CD14-positive monocyte (primary cell): ENCODE data around the gene BAIAP2L1. TPM values are rescaled to one million over a fixed set of nuclear protein-coding genes. Genes with fewer than 3 reads are reported as not detected.
A peak's percentile ranks its signal among the peaks of the same experiment; 100 is the strongest.

ENCODE experiments used
- DNase-seq, 3 donors: peaks; one replicate each; pipeline ENCODE4 v3.0.0-alpha.2; 2011 to 2022
- H2AFZ ChIP-seq: 2 replicates; pipeline ENCODE4 v1.6.0; 2012; ENCODE audit warnings: mild to moderate bottlenecking, low read depth, low read length, inconsistent platforms; ENCODE audit not compliant: insufficient read depth, poor library complexity, severe bottlenecking
- H3K27ac ChIP-seq, 2 donors: 1 replicate in 1 of 2; 2 replicates in 1 of 2; pipeline ENCODE4 v1.5.1; 2012 to 2013; ENCODE audit warnings: low read length in 2 of 2, control low read depth in 1 of 2, inconsistent platforms in 1 of 2, low read depth in 1 of 2, mild to moderate bottlenecking in 1 of 2
- H3K27me3 ChIP-seq, 2 donors: one replicate each; pipeline versions ENCODE4 v1.6.0 to v1.6.1; 2011 to 2013; ENCODE audit warnings: low read length in 2 of 2; ENCODE audit not compliant: control insufficient read depth in 2 of 2, insufficient read depth in 2 of 2
- H3K36me3 ChIP-seq, 2 donors: replicated peaks in 1 of 2; 1 replicate in 1 of 2; 2 replicates in 1 of 2; pipeline versions ENCODE4 v1.5.1 to v1.6.1; 2012 to 2013; ENCODE audit warnings: low read length in 2 of 2, control low read depth in 1 of 2, inconsistent platforms in 1 of 2, mild to moderate bottlenecking in 1 of 2; ENCODE audit not compliant: insufficient read depth in 2 of 2, control insufficient read depth in 1 of 2
- H3K4me1 ChIP-seq, 2 donors: 1 replicate in 1 of 2; 2 replicates in 1 of 2; pipeline versions ENCODE4 v1.5.1 to v1.6.1; 2012 to 2013; ENCODE audit warnings: low read length in 2 of 2, control low read depth in 1 of 2, inconsistent platforms in 1 of 2, mild to moderate bottlenecking in 1 of 2, moderate library complexity in 1 of 2; ENCODE audit not compliant: insufficient read depth in 2 of 2, control insufficient read depth in 1 of 2
- H3K4me2 ChIP-seq: replicated peaks from 2 replicates; pipeline ENCODE3; 2012; ENCODE audit warnings: low read length, moderate library complexity, mild to moderate bottlenecking; ENCODE audit not compliant: poor library complexity, severe bottlenecking; ENCODE audit errors: extremely low read depth
- H3K4me3 ChIP-seq, 3 experiments: fragments of 200-600 bp in 1 of 3; sonication (generic) in 1 of 3; replicated peaks in 1 of 3; 1 replicate in 2 of 3; 2 replicates in 1 of 3; pipeline ENCODE4 v1.5.1; 2011 to 2013; ENCODE audit warnings: low read length in 3 of 3, mild to moderate bottlenecking in 3 of 3, control low read depth in 2 of 3, low read depth in 2 of 3, inconsistent platforms in 1 of 3, moderate library complexity in 1 of 3
- H3K79me2 ChIP-seq: 2 replicates; pipeline ENCODE4 v1.6.0; 2012; ENCODE audit warnings: mild to moderate bottlenecking, control low read depth, inconsistent platforms, low read length, moderate library complexity; ENCODE audit not compliant: insufficient read depth
- H3K9ac ChIP-seq: 2 replicates; pipeline ENCODE4 v1.6.0; 2017; ENCODE audit warnings: low read length, mild to moderate bottlenecking; ENCODE audit not compliant: insufficient read depth, poor library complexity, severe bottlenecking
- H3K9me3 ChIP-seq, 2 donors: replicated peaks in 1 of 2; 1 replicate in 1 of 2; 2 replicates in 1 of 2; pipeline versions ENCODE4 v1.5.1 to v1.6.1; 2012 to 2013; ENCODE audit warnings: low read length in 2 of 2, control low read depth in 1 of 2; ENCODE audit not compliant: control insufficient read depth in 1 of 2, insufficient read depth in 1 of 2
- H4K20me1 ChIP-seq: 2 replicates; pipeline ENCODE4 v1.6.0; 2012; ENCODE audit warnings: mild to moderate bottlenecking, low read length, control low read depth, moderate library complexity; ENCODE audit not compliant: insufficient read depth
- H3K27ac Mint-ChIP-seq, 7 donors: one replicate each; pipeline ENCODE4 v1.8.0; 2020; ENCODE audit warnings: mild to moderate bottlenecking in 7 of 7, mixed read lengths in 7 of 7, moderate library complexity in 6 of 7, inconsistent platforms in 2 of 7
- H3K27me3 Mint-ChIP-seq, 3 donors: one replicate each; pipeline ENCODE4 v1.8.0; 2021 to 2022; ENCODE audit warnings: low read depth in 3 of 3, mild to moderate bottlenecking in 3 of 3, mixed read lengths in 3 of 3, moderate library complexity in 3 of 3, inconsistent platforms in 1 of 3
- H3K36me3 Mint-ChIP-seq, 2 donors: one replicate each; pipeline ENCODE4 v1.8.0; 2020; ENCODE audit warnings: mixed read lengths in 2 of 2, inconsistent platforms in 1 of 2, mild to moderate bottlenecking in 1 of 2
- H3K4me1 Mint-ChIP-seq: one replicate; pipeline ENCODE4 v1.8.0; 2020; ENCODE audit warnings: mild to moderate bottlenecking, mixed read lengths
- H3K4me3 Mint-ChIP-seq, 2 donors: one replicate each; pipeline ENCODE4 v1.8.0; 2020; ENCODE audit warnings: mild to moderate bottlenecking in 2 of 2, mixed read lengths in 2 of 2, moderate library complexity in 1 of 2
- H3K9me3 Mint-ChIP-seq, 7 donors: one replicate each; pipeline ENCODE4 v1.8.0; 2020 to 2022; ENCODE audit warnings: mixed read lengths in 7 of 7, mild to moderate bottlenecking in 6 of 7, moderate library complexity in 6 of 7, inconsistent platforms in 2 of 7
- WGBS: methylation state at CpG from one replicate; pipeline ENCODE4 v1.1.5; 2013; ENCODE audit warnings: missing lambda C conversion rate; ENCODE audit not compliant: insufficient coverage; 5-methylcytosine and 5-hydroxymethylcytosine counted together
- intact Hi-C, 2 donors: fragments of 100-400 bp; cut with micrococcal nuclease; formaldehyde crosslinking; loops; one replicate each; pipeline versions ENCODE4 v1.15.0 to v1.15.1; 2023
- polyA plus RNA-seq, 3 donors: library from polyadenylated mRNA; depleted of rRNA in 1 of 3; unstranded in 2 of 3; stranded (reverse) in 1 of 3; fragments of 300-500 nt in 2 of 3; fragments of >200 nt in 1 of 3; fragmentation: Illumina TruSeq in 2 of 3; gene quantifications; 1 replicate in 2 of 3; 2 replicates in 1 of 3; pipeline ENCODE4 v1.2.3, GENCODE V29; 2012 to 2021
- TF ChIP-seq, protein P1 (sequence below): fragments of 200-600 bp; IDR thresholded peaks from one replicate; pipeline ENCODE4 v1.8.0; 2022; ENCODE audit warnings: antibody characterized with exemption, mild to moderate bottlenecking

The BAIAP2L1 gene
- polyA plus RNA-seq, 3 donors, result 0.17 to 0.52 TPM; not detected in 1

DNA sequence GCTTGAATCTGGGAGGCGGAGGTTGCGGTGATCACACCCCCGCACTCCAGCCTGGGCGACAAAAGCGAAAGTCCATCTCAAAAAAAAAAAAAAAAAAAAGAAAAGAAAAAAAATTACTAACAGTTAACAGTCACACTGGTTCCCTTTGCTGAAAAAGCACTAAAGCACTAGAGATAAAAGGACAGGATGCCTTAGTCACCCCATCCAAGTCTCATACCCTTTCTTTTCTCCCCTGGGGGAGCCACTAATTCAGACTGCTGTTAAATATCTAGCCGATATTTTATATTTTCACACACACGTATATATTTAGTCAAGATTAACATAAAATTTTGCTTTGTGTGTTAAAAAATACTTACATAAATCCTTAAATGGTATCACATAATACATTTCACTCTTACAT, 25.2 kb downstream of the BAIAP2L1 start:
- intact Hi-C loops, result no loop called here
- Mint-ChIP-seq H3K27me3 (peaks cover 1 to 3% (median 3%) of the 10 kb centered on the region in 3 donors), H3K36me3 (no peaks in the 10 kb centered on the region), H3K27ac (no peak overlapping the region), H3K4me1 (no peaks in the 10 kb centered on the region), H3K9me3 (peaks cover 0 to 11% (median 4%) of the 10 kb centered on the region in 7 donors), H3K4me3 (no peak overlapping the region)
- Histone ChIP-seq H3K4me2 (no peak overlapping the region), H3K9me3 (no peaks in the 10 kb centered on the region), H3K4me1 (no peaks in the 10 kb centered on the region), H3K36me3 (no peaks in the 10 kb centered on the region), H3K27me3 (no peaks in the 10 kb centered on the region), H3K79me2 (no peaks in the 10 kb centered on the region), H3K4me3 (no peak overlapping the region), H3K27ac (no peak overlapping the region), H4K20me1 (no peaks in the 10 kb centered on the region), H3K9ac (no peak overlapping the region), H2AFZ (no peak overlapping the region)
- no peak for DNase-seq
- WGBS, result 97% methylated on average over 4 of the region's 7 CpGs
- TF ChIP-seq, protein P1, sequence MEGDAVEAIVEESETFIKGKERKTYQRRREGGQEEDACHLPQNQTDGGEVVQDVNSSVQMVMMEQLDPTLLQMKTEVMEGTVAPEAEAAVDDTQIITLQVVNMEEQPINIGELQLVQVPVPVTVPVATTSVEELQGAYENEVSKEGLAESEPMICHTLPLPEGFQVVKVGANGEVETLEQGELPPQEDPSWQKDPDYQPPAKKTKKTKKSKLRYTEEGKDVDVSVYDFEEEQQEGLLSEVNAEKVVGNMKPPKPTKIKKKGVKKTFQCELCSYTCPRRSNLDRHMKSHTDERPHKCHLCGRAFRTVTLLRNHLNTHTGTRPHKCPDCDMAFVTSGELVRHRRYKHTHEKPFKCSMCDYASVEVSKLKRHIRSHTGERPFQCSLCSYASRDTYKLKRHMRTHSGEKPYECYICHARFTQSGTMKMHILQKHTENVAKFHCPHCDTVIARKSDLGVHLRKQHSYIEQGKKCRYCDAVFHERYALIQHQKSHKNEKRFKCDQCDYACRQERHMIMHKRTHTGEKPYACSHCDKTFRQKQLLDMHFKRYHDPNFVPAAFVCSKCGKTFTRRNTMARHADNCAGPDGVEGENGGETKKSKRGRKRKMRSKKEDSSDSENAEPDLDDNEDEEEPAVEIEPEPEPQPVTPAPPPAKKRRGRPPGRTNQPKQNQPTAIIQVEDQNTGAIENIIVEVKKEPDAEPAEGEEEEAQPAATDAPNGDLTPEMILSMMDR, result no peak

DNA sequence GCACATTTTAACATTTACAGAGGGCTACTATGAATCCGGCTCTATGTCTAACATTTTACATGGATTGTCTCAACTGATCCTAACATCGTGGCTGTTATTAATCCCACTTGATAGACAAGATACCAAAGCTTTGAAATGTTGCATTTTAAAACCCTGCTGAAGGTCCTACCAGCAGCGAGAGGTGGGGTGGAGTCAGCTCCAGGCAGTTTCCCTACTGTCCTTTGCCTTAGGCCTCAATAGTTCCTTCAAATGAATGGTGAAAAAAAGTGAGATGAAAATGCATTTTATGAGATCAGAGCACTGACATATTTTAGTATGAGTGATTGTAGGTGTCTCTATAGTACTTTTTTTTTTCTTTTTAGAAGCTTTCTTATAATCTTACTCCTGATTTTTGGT, 26.6 kb downstream of the BAIAP2L1 start:
- Mint-ChIP-seq H3K4me1 (no peaks in the 10 kb centered on the region), H3K36me3 (no peaks in the 10 kb centered on the region), H3K4me3 (no peak overlapping the region), H3K9me3 (peaks cover 0 to 7% (median 4%) of the 10 kb centered on the region in 7 donors), H3K27me3 (peaks cover 1 to 3% (median 1%) of the 10 kb centered on the region in 3 donors), H3K27ac (peak overlapping the region in 1 of 7 donors; percentile 34)
- no peak overlapping the region for H3K4me2 ChIP-seq
- no peak overlapping the region for H3K27ac ChIP-seq
- H3K36me3 ChIP-seq, result no peaks in the 10 kb centered on the region
- intact Hi-C loops, result no loop called here
- H3K9ac ChIP-seq, result no peak overlapping the region
- H3K79me2 ChIP-seq, result no peaks in the 10 kb centered on the region
- H3K4me1 ChIP-seq, result no peaks in the 10 kb centered on the region
- DNase-seq, result no peak
- no peak overlapping the region for H2AFZ ChIP-seq
- TF ChIP-seq, protein P1, result no peak
- 100% methylated on average over 1 of the region's 3 CpGs for WGBS
- H3K4me3 ChIP-seq, result no peak overlapping the region
- no peaks in the 10 kb centered on the region for H3K9me3 ChIP-seq
- H4K20me1 ChIP-seq, result no peaks in the 10 kb centered on the region
- no peaks in the 10 kb centered on the region for H3K27me3 ChIP-seq
